GM21390 (cell line): Measurements from ENCODE around the gene WDR82.

Experiments
- ATAC-seq: cut with Tn5 transposase; IDR thresholded peaks from one replicate; pipeline ENCODE4 v1.9.1; 2021; ENCODE audit not compliant: unreplicated experiment

The WDR82 gene

GRCh38 chr3:52238761-52239701 lies 39.4 kb downstream of the WDR82 start, which contains the start of gene TWF2:
Gene TWF2, minus strand, starts transcription at chr3:52239158. Its CDS starts 142 bp downstream, at chr3:52239016.
- peak; percentile 61 for ATAC-seq

DNA sequence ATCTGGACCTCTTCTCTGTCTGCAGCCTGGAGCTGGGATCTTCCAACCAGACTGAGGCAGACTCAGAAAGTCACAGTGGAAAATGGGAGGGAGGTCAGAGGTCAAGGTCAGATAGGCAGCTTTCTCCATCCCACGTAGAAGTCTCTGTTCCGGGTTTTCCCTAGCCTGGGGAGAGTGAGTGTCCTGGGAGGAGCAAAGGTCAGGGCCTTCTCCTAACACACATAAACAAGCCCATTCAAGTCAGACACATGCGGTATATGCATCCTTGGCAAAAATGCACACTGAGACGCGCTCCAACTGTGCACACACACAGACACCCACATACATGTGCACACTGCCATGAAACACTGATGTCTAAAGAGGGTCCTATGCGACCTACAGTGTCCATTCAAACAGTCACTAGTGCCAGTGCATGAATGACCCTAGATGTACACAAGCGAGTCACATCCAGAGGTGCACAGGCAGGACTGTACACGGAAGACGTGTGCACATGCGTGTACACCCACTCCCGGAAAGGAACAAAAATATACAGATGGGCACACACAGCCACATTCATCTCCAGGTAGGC lies 40.2 kb downstream of the WDR82 start:
- peak; percentile 12 for ATAC-seq

- ATAC-seq = no peak
These were observed 40.7 kb downstream of the WDR82 start for GRCh38 chr3:52237657-52238172.

DNA sequence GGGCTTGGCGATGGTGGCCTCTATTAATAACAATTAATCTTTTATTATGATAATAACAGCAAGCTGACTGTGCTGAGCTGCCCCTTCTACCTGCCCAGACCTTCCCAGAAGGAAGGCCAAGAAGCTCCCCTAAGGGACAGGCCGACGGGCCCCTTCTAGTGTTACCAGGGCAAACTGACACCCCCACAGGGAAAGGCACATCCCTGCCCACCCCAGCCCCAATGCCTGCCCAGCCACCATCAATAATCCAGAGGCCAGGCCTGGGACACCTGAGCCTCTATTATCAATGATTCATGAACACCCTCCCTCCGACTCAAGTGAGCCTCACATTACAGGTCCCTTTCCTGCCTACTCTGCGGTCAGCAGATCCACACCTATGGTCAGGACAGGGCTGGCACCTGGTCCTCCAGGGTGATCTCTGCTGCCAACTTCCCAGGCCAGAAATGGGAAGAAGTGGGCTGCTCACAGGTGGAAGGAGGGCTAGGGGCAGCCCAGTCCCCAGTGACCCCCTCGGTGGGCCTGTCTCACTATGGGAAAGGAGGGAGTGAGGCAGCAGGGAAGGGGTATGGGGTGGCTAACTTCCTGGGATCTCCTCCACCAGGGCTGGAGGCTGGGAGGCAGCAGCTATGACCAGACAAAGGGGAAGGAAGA lies 41.3 kb downstream of the WDR82 start:
- no peak for ATAC-seq

DNA sequence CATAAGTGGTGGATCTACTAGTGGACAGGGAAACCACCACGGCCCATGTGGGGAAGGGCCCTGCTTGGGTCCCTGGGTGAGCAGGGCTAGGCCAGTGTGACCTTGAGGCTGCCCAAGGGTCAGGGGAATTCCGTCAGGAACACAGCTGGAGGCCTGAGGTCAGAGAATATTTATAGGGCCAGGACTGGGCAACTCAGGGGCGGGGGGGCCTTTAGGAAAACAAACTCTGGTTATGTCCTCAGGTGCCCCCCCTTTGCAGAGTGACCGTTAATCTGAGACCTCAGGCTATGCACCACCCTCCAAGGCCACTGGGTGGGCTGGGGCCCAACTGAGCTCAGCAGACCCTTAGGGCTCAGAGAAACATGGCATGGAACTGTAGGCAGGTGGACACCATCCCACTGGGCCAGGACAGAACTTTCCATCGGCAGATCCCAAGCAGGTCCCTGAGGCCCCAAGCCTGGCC lies 42.0 kb downstream of the WDR82 start:
- no peak for ATAC-seq

- no peak for ATAC-seq
These were observed 43.7 kb downstream of the WDR82 start for GRCh38 chr3:52234516-52235447.

- no peak for ATAC-seq
These were observed 44.5 kb downstream of the WDR82 start for GRCh38 chr3:52233968-52234367.

DNA sequence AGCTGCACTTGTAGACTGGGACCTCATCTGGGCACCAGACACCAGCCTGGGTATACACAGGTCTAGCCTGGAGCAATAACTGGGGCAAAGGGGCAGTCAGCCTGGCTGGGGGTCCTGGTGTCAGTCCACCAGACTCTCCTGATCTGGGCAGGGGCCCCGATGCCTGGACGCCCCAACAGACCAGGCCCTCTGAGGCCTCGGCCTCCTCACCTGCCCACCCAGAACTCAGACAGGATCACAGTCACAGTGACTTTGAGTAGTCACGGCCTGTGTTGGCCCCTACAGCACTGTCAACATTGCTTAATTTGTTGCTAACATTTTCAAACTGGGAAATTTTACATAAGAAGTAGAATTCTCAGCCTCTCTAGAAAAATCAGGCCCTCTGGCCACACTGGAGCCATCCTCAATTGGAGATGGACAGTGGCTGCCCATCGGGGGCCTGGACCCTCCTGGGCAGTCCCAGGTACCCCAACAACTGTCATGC lies 45.3 kb downstream of the WDR82 start:
- ATAC-seq = no peak

DNA sequence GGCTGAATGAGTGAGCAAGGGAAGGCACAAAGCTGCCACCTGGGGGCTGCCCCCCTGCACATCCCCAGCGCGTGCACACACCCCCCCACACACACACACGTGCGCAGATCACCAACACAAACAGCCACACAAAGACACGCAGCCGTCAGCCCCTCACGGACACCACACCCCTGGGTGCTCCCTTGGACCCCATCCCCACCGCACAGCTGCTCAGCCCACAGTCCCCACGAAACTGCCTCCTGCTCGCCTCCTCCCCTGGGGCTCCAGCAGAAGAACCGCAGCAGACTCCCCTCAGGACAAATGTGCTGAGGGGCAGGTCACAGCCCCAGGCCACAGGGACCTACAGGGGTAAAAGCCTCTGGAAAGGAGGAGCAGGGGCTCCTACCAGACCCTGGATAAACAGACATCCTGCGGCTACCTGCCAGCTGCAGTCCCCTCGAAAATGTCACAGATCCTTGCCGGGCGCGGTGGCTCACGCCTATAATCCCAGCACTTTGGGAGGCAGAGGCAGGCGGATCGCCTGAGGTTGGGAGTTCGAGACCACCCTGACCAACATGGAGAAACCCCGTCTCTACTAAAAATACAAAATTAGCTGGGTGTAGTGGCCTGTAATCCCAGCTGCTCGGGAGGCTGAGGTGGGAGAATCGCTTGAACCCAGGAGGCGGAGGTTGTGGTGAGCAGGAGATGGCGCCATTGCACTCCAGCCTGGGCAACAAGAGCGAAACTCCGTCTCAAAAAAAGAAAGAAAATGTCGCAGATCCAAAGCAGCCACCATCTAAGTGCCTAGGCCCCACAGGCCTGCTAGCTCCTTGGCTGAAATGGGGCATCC lies 46.0 kb downstream of the WDR82 start:
- no peak for ATAC-seq

- ATAC-seq = no peak
These were observed 46.8 kb downstream of the WDR82 start for GRCh38 chr3:52231502-52232278.

GRCh38 chr3:52230889-52231499 lies 47.5 kb downstream of the WDR82 start:
- no peak for ATAC-seq

- no peak for ATAC-seq
These were observed 48.0 kb downstream of the WDR82 start for GRCh38 chr3:52230461-52230860.

- no peak for ATAC-seq
These were observed 48.8 kb downstream of the WDR82 start for GRCh38 chr3:52229656-52230055.

- no peak for ATAC-seq
These were observed 49.6 kb downstream of the WDR82 start for GRCh38 chr3:52228751-52229291.

DNA sequence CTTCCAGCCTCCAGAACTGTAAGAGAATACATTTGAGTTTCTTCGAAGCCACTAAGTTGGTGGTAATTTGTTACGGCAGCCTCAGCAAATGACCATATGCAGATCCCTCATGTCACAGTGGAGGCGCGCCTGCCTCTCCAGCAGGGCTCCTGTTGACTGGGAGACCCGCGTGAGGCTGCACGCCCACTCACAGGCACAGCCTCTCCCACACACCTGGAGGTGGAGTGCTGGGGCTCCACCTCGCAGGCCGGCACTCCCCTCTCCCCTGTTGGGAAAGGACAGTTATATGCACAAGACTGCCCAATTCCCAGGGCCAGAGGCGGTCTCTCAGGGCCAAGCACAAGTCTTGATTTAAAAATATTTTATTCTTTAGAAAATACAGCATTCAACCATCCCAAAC lies 50.2 kb downstream of the WDR82 start:
- ATAC-seq = no peak

DNA sequence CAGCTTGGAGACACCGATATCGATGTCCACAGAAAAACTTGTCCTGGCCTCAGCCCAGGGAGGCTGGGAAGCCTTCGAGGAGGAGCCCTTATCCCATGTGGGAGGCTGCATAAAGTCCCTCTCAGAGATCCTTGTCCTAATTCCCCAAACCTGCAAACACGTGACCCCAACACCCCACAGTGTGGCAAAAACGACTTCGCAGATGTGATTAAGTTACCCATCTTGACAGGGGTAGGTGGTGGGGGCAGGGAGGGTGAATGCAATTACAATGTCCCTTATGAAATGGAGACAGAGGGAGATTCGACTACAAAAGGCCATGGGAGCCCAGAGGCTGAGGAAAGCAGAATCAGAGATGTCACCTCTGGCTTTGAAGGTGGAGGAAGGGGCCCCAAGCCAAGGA lies 50.7 kb downstream of the WDR82 start:
- no peak for ATAC-seq

- ATAC-seq = no peak
These were observed 51.3 kb downstream of the WDR82 start for GRCh38 chr3:52227117-52227516.
